Right ventricle myocardium superior (tissue), 1 donor: ENCODE data around the gene SEC61B. TPM values are rescaled to one million over a fixed set of nuclear protein-coding genes. Genes with fewer than 3 reads are reported as not detected.
A peak's percentile ranks its signal among the peaks of the same experiment; 100 is the strongest.

Experiments
- ATAC-seq: fragments of 200-7000 bp; cut with Tn5 transposase; one replicate; pipeline ENCODE4 v1.9.1; 2020; ENCODE audit warnings: mild to moderate bottlenecking; ENCODE audit not compliant: poor library complexity
- DNase-seq: peaks from one replicate; pipeline ENCODE4 v3.0.0-alpha.2; 2020
- intact Hi-C: fragments of 100-400 bp; cut with DNase I; formaldehyde crosslinking; loops from one replicate; pipeline ENCODE4 v1.11.2; 2022
- long read RNA-seq: library from polyadenylated mRNA; unstranded; transcript quantifications from one replicate; pipeline ENCODE4 v2.0.0, GENCODE V29; 2021
- total RNA-seq: library from RNA; stranded (reverse); fragmentation: NEBNext Ultra II Directional; extraction: Animal tissue kit (Norgen Biotek cat#: 25700); gene quantifications from one replicate; pipeline ENCODE4 v1.2.1, GENCODE V29; 2021
- donor health status: DM: no; HTN: yes; CAD: no; lungs with severe emphysema.

Gene SEC61B
- total RNA-seq = 41.9 TPM
- long read RNA-seq, transcript SEC61B-201 (4 exons, 545 nt) = major isoform, 19 of 20 reads
- long read RNA-seq, partial matches to known transcripts = 1 of 20 reads
- long read RNA-seq, other reads (novel, unspliced or antisense) = 0 of 20 reads

DNA sequence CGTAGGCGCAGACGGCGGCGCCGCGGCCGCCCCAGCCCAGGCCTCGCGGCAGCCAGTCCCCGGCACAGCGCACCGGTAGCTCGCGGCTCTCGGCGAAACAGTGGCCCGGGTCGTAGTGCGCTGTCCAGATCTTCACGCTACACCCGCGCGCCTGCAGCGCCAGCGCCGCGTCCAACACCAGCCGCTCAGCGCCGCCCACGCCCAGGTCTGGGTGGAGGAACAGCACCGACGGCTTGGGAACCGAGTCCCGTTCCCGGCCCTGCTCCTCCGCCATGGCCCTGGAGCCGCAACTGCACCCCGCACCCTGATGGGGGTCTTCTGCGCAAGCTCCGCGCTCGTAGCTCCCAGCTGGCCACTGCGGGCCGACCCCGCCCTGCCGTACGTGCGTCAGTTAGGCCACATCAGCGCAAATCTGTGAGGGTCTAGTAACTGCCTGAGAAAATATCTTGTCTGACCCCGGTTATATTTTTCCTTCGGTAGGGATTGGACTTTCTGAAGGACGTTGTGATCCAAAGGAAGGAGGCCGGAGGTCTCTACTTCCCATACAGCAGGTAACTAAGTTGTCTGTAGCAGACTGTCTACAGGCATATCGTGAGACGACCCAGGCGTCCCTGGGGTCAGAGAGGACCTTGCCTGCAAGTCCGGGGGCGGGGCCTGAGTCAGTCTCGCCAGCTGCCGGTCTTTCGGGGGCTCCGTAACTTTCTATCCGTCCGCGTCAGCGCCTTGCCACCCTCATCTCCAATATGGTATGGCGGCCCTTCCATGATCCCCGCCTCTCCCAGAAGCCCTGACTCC lies at the start of gene SEC61B, which contains the start of gene ALG2:
TSS of gene SEC61B (plus strand) at position 662 of the 795 bp plus-strand sequence. CDS start at position 744, 82 bp downstream.
TSS of gene ALG2 (minus strand) at position 322 of the 795 bp plus-strand sequence. CDS start at position 274, 48 bp downstream.
- peak; percentile 96 for DNase-seq
- intact Hi-C loops = no loop called here
- peak; percentile 99 for ATAC-seq

DNA sequence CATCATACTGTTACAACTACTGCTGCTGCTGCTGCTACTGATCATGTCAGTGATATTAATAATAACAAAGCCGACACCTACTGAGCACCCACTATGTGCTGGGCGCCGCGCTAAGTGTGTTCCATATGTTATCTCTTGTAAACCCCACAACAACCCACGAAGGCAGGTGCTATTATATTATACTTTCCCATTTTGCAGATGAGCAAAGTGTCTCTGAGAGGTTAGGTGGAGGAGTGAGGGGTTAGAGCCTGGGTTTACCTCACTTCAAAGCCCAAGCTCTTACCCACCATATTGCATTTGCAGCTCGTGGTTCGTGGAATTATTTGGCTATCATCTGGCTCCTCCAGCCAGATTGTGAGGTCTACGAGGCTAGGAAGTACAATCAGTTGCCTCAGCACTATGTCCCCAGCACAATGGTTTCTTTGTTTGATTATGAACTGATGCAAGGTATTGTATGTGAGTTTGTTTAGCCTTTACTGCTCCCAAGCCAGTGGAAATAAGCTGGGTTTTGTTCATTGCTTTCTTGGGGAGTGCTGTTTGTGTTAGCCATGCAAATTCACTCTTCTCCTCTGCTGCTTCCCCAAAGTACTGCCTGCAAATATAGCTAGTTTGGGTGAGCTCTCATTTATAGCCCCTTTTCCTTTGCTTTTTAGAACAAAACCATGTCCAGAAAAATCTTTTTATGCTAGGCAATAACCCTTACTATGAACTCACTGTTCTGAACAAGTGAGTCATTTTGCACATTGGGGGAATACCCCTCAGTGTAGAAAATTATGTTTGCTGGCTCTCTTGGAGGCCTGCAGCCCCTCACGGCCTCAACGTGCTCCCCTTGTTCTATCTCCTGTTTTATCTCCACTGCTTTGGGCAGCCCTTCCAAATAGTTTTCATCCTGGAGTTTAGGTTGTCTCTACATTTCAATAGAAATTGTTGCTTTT lies 48.2 kb upstream of the SEC61B start:
- DNase-seq (no peak), ATAC-seq (no peak)
- intact Hi-C loops = no loop called here

DNA sequence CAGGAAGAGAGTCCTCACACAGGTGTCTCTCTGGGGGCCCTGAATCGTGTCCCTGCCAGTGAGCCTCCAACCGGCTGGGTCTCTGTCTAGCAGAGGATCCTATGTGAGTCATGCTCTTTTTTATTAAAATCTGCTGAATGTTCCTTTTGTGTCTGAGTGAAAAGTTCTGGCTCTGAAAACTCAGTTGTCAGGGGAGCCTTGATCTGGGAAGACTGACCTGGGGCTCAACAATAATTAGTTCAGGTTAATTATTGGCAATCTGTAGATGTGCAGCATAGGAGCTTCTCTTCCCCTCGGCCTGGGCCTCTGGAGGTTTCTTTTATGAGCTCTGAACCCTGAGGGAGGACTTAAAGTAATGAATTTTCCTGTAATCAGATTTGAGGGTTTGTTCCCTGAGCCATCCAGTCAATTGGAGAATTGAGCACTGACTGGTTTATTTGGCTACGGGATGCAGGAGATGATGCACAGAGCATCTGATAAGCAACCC lies 45.5 kb upstream of the SEC61B start:
- intact Hi-C loops = no loop called here
- no peak for ATAC-seq

GRCh38 chr9:99177576-99178366 lies 44.3 kb upstream of the SEC61B start:
- DNase-seq (no peak), ATAC-seq (no peak)
- intact Hi-C loops = no loop called here

More for the DNA sequence above, 45.5 kb upstream of the SEC61B start:
- no peak for DNase-seq

DNA sequence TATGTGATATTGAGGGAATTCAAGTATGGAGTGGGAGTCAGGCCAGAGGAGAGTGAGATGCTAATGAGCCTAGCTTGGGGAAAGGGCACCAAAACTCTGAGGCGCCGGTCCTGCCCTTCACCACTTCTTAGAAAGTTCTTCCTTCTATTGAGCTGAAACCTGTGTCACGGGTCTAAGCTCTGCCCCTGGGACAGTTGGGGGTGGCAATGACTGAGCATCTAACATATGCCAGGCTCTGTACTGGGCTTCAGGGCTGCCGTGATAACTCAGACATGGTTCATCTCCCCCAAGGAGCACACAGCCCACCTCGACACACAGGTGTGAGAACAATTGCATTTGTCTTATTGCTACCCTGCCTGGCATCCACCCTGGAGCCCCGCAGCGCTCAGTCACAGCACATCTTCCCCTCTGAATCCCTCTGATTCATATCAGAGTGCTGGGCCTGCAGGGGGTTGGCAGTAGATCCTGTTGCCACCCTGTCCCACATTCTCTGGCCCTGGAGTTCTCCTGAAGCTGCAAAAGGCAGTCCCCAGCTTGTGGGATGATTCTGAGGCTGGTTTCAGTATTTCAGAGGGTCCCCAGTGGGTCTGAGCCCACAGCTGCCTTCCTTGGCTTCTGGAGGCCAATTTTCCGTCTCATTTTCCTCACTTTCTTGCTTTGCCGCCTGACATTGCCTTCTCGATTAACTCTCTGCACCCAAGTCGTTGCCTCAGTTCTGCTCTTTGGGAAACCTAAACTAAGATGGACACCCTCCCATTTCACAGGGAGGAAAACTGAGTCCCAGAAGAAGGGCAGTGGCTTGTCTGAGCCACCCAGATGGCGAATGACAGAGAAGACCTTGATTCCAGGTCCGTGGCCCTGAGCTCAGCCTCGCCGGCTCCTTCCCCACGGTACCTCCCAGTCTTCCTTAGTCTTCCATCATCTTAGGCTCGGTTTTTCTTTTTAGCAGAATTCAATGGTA lies 42.9 kb upstream of the SEC61B start:
- intact Hi-C loops = no loop called here
- no peak for ATAC-seq
- no peak for DNase-seq

GRCh38 chr9:99180199-99180598 lies 41.9 kb upstream of the SEC61B start:
- DNase-seq = no peak
- intact Hi-C loops = loop anchor here (10.0 kb wide), 1 partner anchor 1145 kb away; no protein-coding TSS in a partner anchor
- no peak for ATAC-seq

GRCh38 chr9:99180662-99181061 lies 41.4 kb upstream of the SEC61B start:
- ATAC-seq (no peak), DNase-seq (no peak)
- intact Hi-C loops = loop anchor here (10.0 kb wide), 1 partner anchor 1144 kb away; no protein-coding TSS in a partner anchor

DNA sequence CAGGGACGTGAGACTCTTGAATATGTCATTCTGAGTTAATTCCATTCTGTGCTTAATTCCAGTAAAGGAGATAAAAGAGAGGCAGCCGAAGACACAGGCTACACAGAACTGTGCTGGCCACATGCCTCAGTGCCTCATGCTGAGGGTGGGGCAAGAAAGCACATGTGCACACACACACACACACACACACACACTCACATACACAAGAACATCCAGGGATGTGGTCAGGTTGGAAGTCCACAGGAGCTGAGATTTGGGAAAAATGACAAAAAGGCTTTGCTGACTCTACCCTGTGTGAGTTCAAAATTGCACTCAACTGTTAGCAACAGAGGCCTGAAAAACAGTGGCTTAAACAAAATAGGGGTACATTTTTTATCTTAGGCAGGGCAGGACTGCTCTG lies 40.9 kb upstream of the SEC61B start:
- ATAC-seq (no peak), DNase-seq (no peak)
- intact Hi-C loops = loop anchor here (10.0 kb wide), 1 partner anchor 1144 kb away; no protein-coding TSS in a partner anchor

- ATAC-seq = no peak
- intact Hi-C loops = loop anchor here (10.0 kb wide), 1 partner anchor 1143 kb away; no protein-coding TSS in a partner anchor
- DNase-seq = no peak
These were observed 40.5 kb upstream of the SEC61B start for GRCh38 chr9:99181621-99182020.

- ATAC-seq (no peak), DNase-seq (no peak)
- intact Hi-C loops = loop anchor here (10.0 kb wide), 1 partner anchor 1142 kb away; no protein-coding TSS in a partner anchor
These were observed 39.7 kb upstream of the SEC61B start for GRCh38 chr9:99182356-99182755.

GRCh38 chr9:99183616-99184015 lies 38.5 kb upstream of the SEC61B start:
- ATAC-seq (no peak), DNase-seq (no peak)
- intact Hi-C loops = loop anchor here (10.0 kb wide), 1 partner anchor 1141 kb away; no protein-coding TSS in a partner anchor

- ATAC-seq (peak; percentile 26), DNase-seq (peak; percentile 60)
- intact Hi-C loops = loop anchor here (10.0 kb wide), 1 partner anchor 1141 kb away; no protein-coding TSS in a partner anchor
These were observed 38.0 kb upstream of the SEC61B start for GRCh38 chr9:99184110-99184474.

DNA sequence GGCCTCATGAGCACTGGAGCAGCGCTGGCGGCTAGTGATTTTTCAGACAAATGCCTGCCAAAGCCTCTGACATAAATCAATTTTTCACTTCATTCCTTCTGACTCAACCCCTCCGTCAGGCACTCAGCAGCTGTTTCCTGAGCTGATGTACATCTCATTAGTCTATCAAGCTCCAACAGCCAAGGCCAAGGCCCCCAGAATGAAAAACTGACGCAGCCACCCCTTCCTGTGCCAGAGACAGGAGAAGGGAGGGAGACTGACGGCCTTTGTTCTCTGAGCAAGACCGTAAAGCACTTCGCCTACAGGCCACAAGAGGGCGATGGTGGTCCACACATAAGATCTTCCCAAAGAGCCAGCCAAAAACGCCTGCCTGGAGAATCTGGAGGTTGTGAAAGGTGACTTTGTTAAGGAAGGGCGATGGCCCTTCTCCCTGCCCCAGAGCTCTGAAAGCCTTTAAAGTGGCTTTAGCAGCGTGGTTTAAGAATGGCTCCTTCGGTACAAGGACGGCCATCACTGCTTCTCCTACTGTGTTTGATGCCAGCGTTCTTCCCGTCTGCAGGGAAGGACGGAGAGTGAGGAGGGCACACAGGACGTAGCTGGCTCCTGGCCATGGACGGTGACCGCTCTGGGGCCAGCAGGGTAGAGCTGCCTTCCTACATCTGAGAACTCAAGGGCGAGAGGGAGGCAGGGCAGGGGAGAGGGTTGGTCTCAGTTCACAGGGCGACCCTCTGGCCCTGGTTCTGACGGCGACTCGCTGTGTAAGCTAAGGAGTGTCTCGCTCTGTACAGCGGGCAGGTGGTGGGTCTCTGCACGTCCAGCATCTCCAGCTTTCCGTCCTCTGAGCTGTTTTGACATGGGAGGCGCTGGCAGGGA lies 37.4 kb upstream of the SEC61B start:
- ATAC-seq = peak; percentile 97
- intact Hi-C loops = loop anchor here (10.0 kb wide), 1 partner anchor 1140 kb away; no protein-coding TSS in a partner anchor
- DNase-seq = peak; percentile 91

DNA sequence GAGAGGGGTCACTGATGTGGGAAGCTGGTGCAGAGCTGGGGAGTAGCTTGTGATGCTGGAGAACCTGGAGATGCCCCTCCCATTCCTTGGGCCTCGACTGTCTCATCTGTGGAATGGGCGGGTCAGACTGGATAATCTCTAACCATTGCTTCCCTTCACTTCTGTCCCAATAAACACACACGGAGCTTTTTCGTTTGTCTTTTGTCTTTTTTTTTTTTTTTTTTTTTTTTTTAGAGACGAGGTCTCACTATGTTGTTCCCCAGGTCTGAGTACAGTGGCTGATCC lies 36.8 kb upstream of the SEC61B start:
- no peak for DNase-seq
- no peak for ATAC-seq
- intact Hi-C loops = loop anchor here (10.0 kb wide), 1 partner anchor 1140 kb away; no protein-coding TSS in a partner anchor

- intact Hi-C loops = loop anchor here (10.0 kb wide), 1 partner anchor 1139 kb away; no protein-coding TSS in a partner anchor
- no peak for ATAC-seq
- no peak for DNase-seq
These were observed 36.1 kb upstream of the SEC61B start for GRCh38 chr9:99185934-99186333.

DNA sequence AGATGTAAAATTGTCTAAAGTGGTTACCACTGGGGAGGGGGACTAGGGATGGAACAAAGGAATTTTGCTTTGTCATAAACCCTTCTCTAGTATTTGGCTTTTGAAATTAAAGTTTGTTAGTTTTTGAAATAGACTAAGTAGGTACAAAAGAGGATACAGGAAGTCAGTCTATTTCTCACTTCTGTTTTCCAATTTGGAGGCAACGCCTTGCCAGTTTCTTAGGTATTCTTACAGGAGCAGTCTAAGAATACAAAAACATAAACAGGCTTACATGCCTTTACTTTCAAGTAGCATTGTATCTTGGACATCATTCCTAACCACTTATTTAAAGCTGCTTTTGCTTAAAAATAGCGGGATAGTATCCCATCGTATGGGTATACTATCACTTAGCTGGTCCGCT lies 34.8 kb upstream of the SEC61B start:
- intact Hi-C loops = loop anchor here (10.0 kb wide), 1 partner anchor 1137 kb away; no protein-coding TSS in a partner anchor
- ATAC-seq = no peak
- DNase-seq = no peak
